H9 (cell line): ENCODE results near the gene CYP17A1. TPM values are rescaled to one million over a fixed set of nuclear protein-coding genes. Genes with fewer than 3 reads are reported as not detected.

Experiments used
- DNase-seq: peaks from one replicate; pipeline ENCODE4 v3.0.0-alpha.2; 2017
- H2AFZ ChIP-seq: one replicate; pipeline ENCODE4 v1.6.1; 2013; ENCODE audit warnings: mild to moderate bottlenecking, low read length, control low read depth, moderate library complexity
- H2AK5ac ChIP-seq: 2 replicates; pipeline ENCODE4 v1.6.1; 2013; ENCODE audit warnings: low read length, control low read depth, mixed read lengths; ENCODE audit not compliant: insufficient read length
- H2BK120ac ChIP-seq: one replicate; pipeline ENCODE4 v1.6.1; 2013; ENCODE audit warnings: low read depth, mild to moderate bottlenecking, low read length, control low read depth, inconsistent platforms; ENCODE audit not compliant: poor library complexity, severe bottlenecking
- H2BK12ac ChIP-seq: 2 replicates; pipeline ENCODE4 v1.6.1; 2013; ENCODE audit warnings: low read length, control low read depth, mixed read lengths, low read depth; ENCODE audit not compliant: insufficient read length
- H2BK15ac ChIP-seq: 2 replicates; pipeline ENCODE4 v1.6.1; 2013; ENCODE audit warnings: low read depth, low read length, control low read depth
- H2BK20ac ChIP-seq: one replicate; pipeline ENCODE4 v1.6.1; 2013; ENCODE audit warnings: low read depth, mild to moderate bottlenecking, low read length, control low read depth, inconsistent platforms; ENCODE audit not compliant: poor library complexity, severe bottlenecking
- H2BK5ac ChIP-seq: 2 replicates; pipeline ENCODE4 v1.6.1; 2013; ENCODE audit warnings: low read length, control low read depth, mixed read lengths; ENCODE audit not compliant: insufficient read length
- H3K14ac ChIP-seq: 2 replicates; pipeline ENCODE4 v1.6.1; 2013; ENCODE audit warnings: low read length, control low read depth; ENCODE audit not compliant: insufficient read depth
- H3K18ac ChIP-seq: 2 replicates; pipeline ENCODE4 v1.6.1; 2013; ENCODE audit warnings: low read depth, mild to moderate bottlenecking, mixed read lengths, low read length, control low read depth; ENCODE audit not compliant: insufficient read length
- H3K23ac ChIP-seq: 2 replicates; pipeline ENCODE4 v1.6.1; 2013; ENCODE audit warnings: low read length, control low read depth, mixed read lengths, low read depth; ENCODE audit not compliant: insufficient read length
- H3K23me2 ChIP-seq: 2 replicates; pipeline ENCODE4 v1.6.1; 2013; ENCODE audit warnings: low read depth, mild to moderate bottlenecking, mixed read lengths, low read length, control low read depth; ENCODE audit not compliant: insufficient read length, poor library complexity, severe bottlenecking
- H3K27ac ChIP-seq: 2 replicates; pipeline ENCODE4 v1.5.1; 2013; ENCODE audit warnings: low read length, control low read depth, mixed read lengths, low read depth; ENCODE audit not compliant: insufficient read length
- H3K27me3 ChIP-seq: 2 replicates; pipeline ENCODE4 v1.6.1; 2013; ENCODE audit warnings: low read length, control low read depth, inconsistent platforms; ENCODE audit not compliant: insufficient read depth
- H3K4ac ChIP-seq: 2 replicates; pipeline ENCODE4 v1.6.1; 2013; ENCODE audit warnings: low read depth, mild to moderate bottlenecking, control low read depth, inconsistent platforms, low read length, moderate library complexity
- H3K4me1 ChIP-seq: 2 replicates; pipeline ENCODE4 v1.6.1; 2013; ENCODE audit warnings: low read length, control low read depth, inconsistent platforms; ENCODE audit not compliant: insufficient read depth
- H3K4me2 ChIP-seq: 2 replicates; pipeline ENCODE4 v1.6.1; 2013; ENCODE audit warnings: low read length, control low read depth, mixed read lengths; ENCODE audit not compliant: insufficient read length, insufficient read depth
- H3K56ac ChIP-seq: 2 replicates; pipeline ENCODE4 v1.6.1; 2013; ENCODE audit warnings: low read depth, mild to moderate bottlenecking, mixed read lengths, low read length, control low read depth; ENCODE audit not compliant: insufficient read length
- H3K79me1 ChIP-seq: 2 replicates; pipeline ENCODE4 v1.6.1; 2013; ENCODE audit warnings: low read depth, mild to moderate bottlenecking, moderate library complexity, low read length, control low read depth, inconsistent platforms; ENCODE audit not compliant: insufficient read depth, poor library complexity, severe bottlenecking
- H3K79me2 ChIP-seq: 2 replicates; pipeline ENCODE4 v1.6.1; 2013; ENCODE audit warnings: low read length, control low read depth, inconsistent platforms; ENCODE audit not compliant: insufficient read depth
- H3K9ac ChIP-seq: 2 replicates; pipeline ENCODE4 v1.6.1; 2013; ENCODE audit warnings: low read length, control low read depth, mixed read lengths; ENCODE audit not compliant: insufficient read length; ENCODE audit errors: extremely low read depth
- H3K9me3 ChIP-seq: one replicate; pipeline ENCODE4 v1.6.1; 2013; ENCODE audit warnings: low read depth, low read length, inconsistent platforms; ENCODE audit not compliant: control insufficient read depth
- H3T11ph ChIP-seq: one replicate; pipeline ENCODE4 v1.6.1; 2013; ENCODE audit warnings: mild to moderate bottlenecking, low read length, control low read depth, inconsistent platforms
- H4K20me1 ChIP-seq: one replicate; pipeline ENCODE4 v1.6.1; 2013; ENCODE audit not compliant: control insufficient read depth, insufficient read length, insufficient read depth
- H4K5ac ChIP-seq: 2 replicates; pipeline ENCODE4 v1.6.1; 2013; ENCODE audit warnings: low read depth, mild to moderate bottlenecking, mixed read lengths, low read length, control low read depth; ENCODE audit not compliant: insufficient read length
- H4K8ac ChIP-seq: replicated peaks from 2 replicates; pipeline ENCODE4 v1.6.1; 2013; ENCODE audit warnings: low read length, control low read depth, mixed read lengths, low read depth; ENCODE audit not compliant: insufficient read length
- H4K91ac ChIP-seq: 2 replicates; pipeline ENCODE4 v1.6.1; 2013; ENCODE audit warnings: low read depth, mild to moderate bottlenecking, moderate library complexity, mixed read lengths, low read length, control low read depth; ENCODE audit not compliant: insufficient read length
- H3K27ac Mint-ChIP-seq, 3 experiments: 2 replicates in 2 of 3; 3 replicates in 1 of 3; pipeline ENCODE4 v1.8.0; 2020 to 2021; ENCODE audit warnings: mixed read lengths in 3 of 3, mild to moderate bottlenecking in 1 of 3, moderate library complexity in 1 of 3
- H3K27me3 Mint-ChIP-seq: 2 replicates; pipeline ENCODE4 v1.8.0; 2021; ENCODE audit warnings: low read depth, mild to moderate bottlenecking, moderate library complexity, mixed read lengths
- H3K36me3 Mint-ChIP-seq, 3 experiments: 2 replicates in 2 of 3; 3 replicates in 1 of 3; pipeline ENCODE4 v1.8.0; 2020 to 2021; ENCODE audit warnings: low read depth in 3 of 3, mixed read lengths in 3 of 3; ENCODE audit not compliant: insufficient read depth in 1 of 3
- H3K4me1 Mint-ChIP-seq, 2 experiments: 2 replicates each; pipeline ENCODE4 v1.8.0; 2020; ENCODE audit warnings: mixed read lengths in 2 of 2
- H3K4me3 Mint-ChIP-seq, 2 experiments: 2 replicates in 1 of 2; 3 replicates in 1 of 2; pipeline ENCODE4 v1.8.0; 2020 to 2021; ENCODE audit warnings: mild to moderate bottlenecking in 2 of 2, mixed read lengths in 2 of 2, moderate library complexity in 1 of 2
- H3K9me3 Mint-ChIP-seq, 2 experiments: 2 replicates in 1 of 2; 3 replicates in 1 of 2; pipeline ENCODE4 v1.8.0; 2020; ENCODE audit warnings: mild to moderate bottlenecking in 2 of 2, mixed read lengths in 2 of 2, moderate library complexity in 1 of 2
- CTCF ChIP-seq: fragments of 200-600 bp; sonication (generic); conservative IDR thresholded peaks from 3 replicates; pipeline ENCODE4 v1.8.0; 2021; ENCODE audit warnings: antibody characterized with exemption, mild to moderate bottlenecking
- WGBS: extraction: QIAGEN DNeasy Blood & Tissue Kit; methylation state at CpG from one replicate; pipeline ENCODE4 v1.1.7; 2013; ENCODE audit warnings: missing lambda C conversion rate, low lambda C conversion rate, mixed read lengths; ENCODE audit not compliant: insufficient read length; ENCODE audit errors: extremely low coverage; 5-methylcytosine and 5-hydroxymethylcytosine counted together
- total RNA-seq: library from RNA; stranded (reverse); gene quantifications from 2 replicates; pipeline ENCODE4 v1.2.1, GENCODE V29; 2021

The CYP17A1 gene
- total RNA-seq, 1 experiment from 2014 or later, result not detected

- Mint-ChIP-seq H3K27ac (no peak overlapping the region), H3K4me1 (peaks cover 0 to 2% of the 10 kb centered on the region in 2 experiments; a peak in 1 of 4 replicates), H3K36me3 (no peaks in the 10 kb centered on the region), H3K9me3 (peaks cover 0 to 9% of the 10 kb centered on the region in 2 experiments; a peak in 3 of 5 replicates), H3K27me3 (peaks cover 3% of the 10 kb centered on the region), H3K4me3 (no peak overlapping the region)
- Histone ChIP-seq H3K79me1 (no peaks in the 10 kb centered on the region), H3K18ac (no peak overlapping the region), H2BK20ac (no peak overlapping the region), H2AK5ac (no peak overlapping the region), H4K20me1 (no peaks in the 10 kb centered on the region), H4K91ac (no peak overlapping the region), H3K23me2 (no peaks in the 10 kb centered on the region), H2BK15ac (no peak overlapping the region), H2BK120ac (no peak overlapping the region), H3K9me3 (no peaks in the 10 kb centered on the region), H3K4me1 (no peaks in the 10 kb centered on the region), H3K56ac (no peak overlapping the region), H3K27me3 (no peaks in the 10 kb centered on the region), H3K4me2 (no peak overlapping the region), H3K79me2 (no peaks in the 10 kb centered on the region), H4K5ac (no peak overlapping the region), H3K4ac (no peak overlapping the region), H2AFZ (no peak overlapping the region), H2BK12ac (no peak overlapping the region), H3K14ac (no peak overlapping the region), H3K27ac (no peak overlapping the region), H3T11ph (no peak overlapping the region), H3K23ac (no peak overlapping the region), H3K9ac (no peak overlapping the region), H2BK5ac (no peak overlapping the region), H4K8ac (no peak overlapping the region)
- TF ChIP-seq CTCF, result no peak
- no peak for DNase-seq
- WGBS, result no CpG with 5 or more reads among the region's 9 CpGs
Measured at GRCh38 chr10:102850025-102850518, 12.9 kb upstream of the CYP17A1 start.
